Gastrocnemius medialis (tissue), 4 donors: ENCODE results near the gene KRTAP10-2. TPM values are rescaled to one million over a fixed set of nuclear protein-coding genes. Genes with fewer than 3 reads are reported as not detected.

Source experiments
- ATAC-seq, 2 donors: fragments of 150-250 bp; one replicate each; pipeline ENCODE4 v1.9.1; 2016
- DNase-seq, 2 donors: peaks; one replicate each; pipeline ENCODE4 v3.0.0-alpha.2; 2019
- H3K27ac ChIP-seq, 4 donors: fragments of 200-600 bp; sonication (generic); 1 replicate in 1 of 4; 2 replicates in 3 of 4; pipeline ENCODE4 v1.5.1; 2016 to 2018; ENCODE audit warnings: mild to moderate bottlenecking in 2 of 4, moderate library complexity in 1 of 4
- H3K27me3 ChIP-seq, 3 donors: fragments of 200-600 bp; sonication (generic) in 2 of 3; 1 replicate in 1 of 3; 2 replicates in 2 of 3; pipeline versions ENCODE4 v1.5.1 to v1.6.0; 2016 to 2019; ENCODE audit warnings: mild to moderate bottlenecking in 1 of 3, moderate library complexity in 1 of 3
- H3K36me3 ChIP-seq, 2 donors: fragments of 200-600 bp; sonication (generic) in 1 of 2; one replicate each; pipeline ENCODE4 v1.5.1; 2017 to 2018
- H3K4me1 ChIP-seq, 2 donors: fragments of 200-600 bp; sonication (generic) in 1 of 2; one replicate each; pipeline ENCODE4 v1.5.1; 2016 to 2017; ENCODE audit warnings: mild to moderate bottlenecking in 2 of 2
- H3K4me3 ChIP-seq, 4 donors: fragments of 200-600 bp; sonication (generic) in 3 of 4; 1 replicate in 1 of 4; 2 replicates in 3 of 4; pipeline ENCODE4 v1.5.1; 2016 to 2019; ENCODE audit warnings: mild to moderate bottlenecking in 2 of 4
- H3K9me3 ChIP-seq, 3 donors: fragments of 200-600 bp; sonication (generic) in 2 of 3; 1 replicate in 1 of 3; 2 replicates in 2 of 3; pipeline ENCODE4 v1.5.1; 2016 to 2019
- POLR2A ChIP-seq, 2 donors: fragments of 450-650 bp; IDR thresholded peaks; one replicate each; pipeline ENCODE4 v1.6.1; 2017; ENCODE audit warnings: antibody characterized with exemption in 2 of 2, mild to moderate bottlenecking in 2 of 2, moderate library complexity in 2 of 2
- in situ Hi-C, 4 donors: fragments of 200-750 bp; cut with MboI; loops; one replicate each; pipeline versions ENCODE4 v1.15.0 to v1.8.0; 2017; ENCODE audit warnings: low sequenced_read_pairs in 4 of 4
- intact Hi-C: fragments of 100-400 bp; cut with DNase I; formaldehyde crosslinking; loops from one replicate; pipeline ENCODE4 v1.15.1; 2023; ENCODE audit warnings: low total_unique reads
- total RNA-seq, 4 donors: library from RNA; depleted of rRNA; stranded (reverse); fragments of >200 nt; gene quantifications; one replicate each; pipeline versions ENCODE4 v1.1.0 to v1.2.3, GENCODE V29; 2016
- TF ChIP-seq, protein P1 (sequence below), 5 experiments: fragments of 450-650 bp in 3 of 5; fragments of 200-600 bp in 2 of 5; sonication (generic) in 2 of 5; IDR thresholded peaks in 4 of 5; conservative IDR thresholded peaks in 1 of 5; 1 replicate in 4 of 5; 2 replicates in 1 of 5; pipeline ENCODE4 v1.5.1; 2016 to 2019; ENCODE audit warnings: antibody characterized with exemption in 5 of 5, mild to moderate bottlenecking in 3 of 5, moderate library complexity in 3 of 5

KRTAP10-2 gene
- total RNA-seq, 4 donors from 2014 or later = not detected

DNA sequence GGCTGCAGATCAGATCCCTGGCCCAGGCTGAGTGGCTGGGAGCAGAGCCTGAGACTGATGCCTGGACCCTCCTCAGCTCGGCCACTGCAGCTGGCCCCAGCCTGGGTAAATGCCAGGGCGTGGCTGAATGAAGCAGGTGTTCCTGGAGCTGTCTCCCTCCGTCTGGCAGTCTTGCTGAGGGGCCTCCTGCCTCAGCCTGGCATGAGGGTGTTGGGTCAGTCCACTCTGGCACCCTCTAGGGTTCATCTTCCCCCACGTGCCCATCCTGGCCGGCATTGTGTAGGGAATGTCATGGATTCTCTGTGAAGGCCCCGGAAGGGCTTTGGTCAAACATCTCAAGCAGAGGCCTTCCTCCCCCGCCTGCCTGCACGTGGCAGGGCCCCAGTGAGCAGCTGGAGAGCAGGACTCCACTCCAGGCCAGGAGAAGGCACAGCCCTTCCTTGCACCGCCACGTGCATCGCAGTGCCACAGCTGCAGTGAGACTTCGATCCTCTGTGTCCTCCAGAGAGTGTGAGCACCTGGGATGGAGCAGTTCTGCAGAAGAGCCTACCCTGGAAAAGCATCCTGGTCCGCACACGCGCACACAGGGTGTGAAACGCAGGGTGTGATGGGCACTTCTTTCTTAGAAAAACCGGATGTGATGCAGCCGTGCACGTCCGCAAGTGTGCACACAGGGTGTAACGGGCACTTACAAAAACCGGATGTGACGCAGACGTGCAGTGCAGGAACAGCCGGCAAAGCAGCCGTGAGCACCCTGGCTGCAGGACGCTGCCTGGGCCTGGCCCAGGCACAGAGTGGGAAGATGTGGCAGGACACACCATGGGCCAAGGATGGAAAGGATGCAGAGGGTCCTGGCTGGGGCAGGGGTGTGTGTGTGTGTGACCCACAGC, 17.6 kb upstream of the KRTAP10-2 start:
- Histone ChIP-seq H3K27me3 (peaks cover 0 to 19% (median 2%) of the 10 kb centered on the region in 3 donors), H3K4me1 (no peaks in the 10 kb centered on the region), H3K4me3 (no peak overlapping the region), H3K36me3 (no peaks in the 10 kb centered on the region), H3K9me3 (peaks cover 0 to 7% (median 0%) of the 10 kb centered on the region in 3 donors), H3K27ac (no peak overlapping the region)
- in situ Hi-C loops (no loop called here), intact Hi-C loops (no loop called here)
- no peak for ATAC-seq
- DNase-seq = no peak
- no peak for TF ChIP-seq POLR2A (IDR thresholded peaks at IDR 0.05)
- TF ChIP-seq, protein P1, sequence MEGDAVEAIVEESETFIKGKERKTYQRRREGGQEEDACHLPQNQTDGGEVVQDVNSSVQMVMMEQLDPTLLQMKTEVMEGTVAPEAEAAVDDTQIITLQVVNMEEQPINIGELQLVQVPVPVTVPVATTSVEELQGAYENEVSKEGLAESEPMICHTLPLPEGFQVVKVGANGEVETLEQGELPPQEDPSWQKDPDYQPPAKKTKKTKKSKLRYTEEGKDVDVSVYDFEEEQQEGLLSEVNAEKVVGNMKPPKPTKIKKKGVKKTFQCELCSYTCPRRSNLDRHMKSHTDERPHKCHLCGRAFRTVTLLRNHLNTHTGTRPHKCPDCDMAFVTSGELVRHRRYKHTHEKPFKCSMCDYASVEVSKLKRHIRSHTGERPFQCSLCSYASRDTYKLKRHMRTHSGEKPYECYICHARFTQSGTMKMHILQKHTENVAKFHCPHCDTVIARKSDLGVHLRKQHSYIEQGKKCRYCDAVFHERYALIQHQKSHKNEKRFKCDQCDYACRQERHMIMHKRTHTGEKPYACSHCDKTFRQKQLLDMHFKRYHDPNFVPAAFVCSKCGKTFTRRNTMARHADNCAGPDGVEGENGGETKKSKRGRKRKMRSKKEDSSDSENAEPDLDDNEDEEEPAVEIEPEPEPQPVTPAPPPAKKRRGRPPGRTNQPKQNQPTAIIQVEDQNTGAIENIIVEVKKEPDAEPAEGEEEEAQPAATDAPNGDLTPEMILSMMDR (IDR thresholded peaks at IDR 0.05 in 4 of 5, conservative IDR thresholded peaks at IDR 0.05 in 1 of 5) = no peak

DNA sequence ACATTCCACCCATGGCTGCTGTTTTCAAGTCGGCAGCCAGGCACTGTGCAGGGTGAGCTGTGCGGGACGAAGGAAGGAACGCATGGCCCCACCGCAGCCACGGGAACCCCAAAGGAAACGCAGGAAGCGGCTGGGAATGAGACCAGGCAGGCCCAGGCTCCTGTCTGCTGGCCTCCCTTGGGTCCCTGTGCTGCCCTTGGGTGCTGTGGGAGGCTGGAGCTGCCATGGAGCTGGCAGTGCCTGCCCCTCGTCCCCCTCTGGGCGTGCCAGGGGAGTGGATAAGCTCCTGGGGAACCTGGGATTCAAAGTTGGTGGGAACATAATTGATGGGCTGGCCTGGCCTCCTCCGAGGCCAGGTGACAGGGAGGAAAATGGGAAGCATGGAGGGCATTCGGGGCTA, 17.0 kb upstream of the KRTAP10-2 start:
- Histone ChIP-seq H3K4me1 (no peaks in the 10 kb centered on the region), H3K27me3 (peaks cover 0 to 19% (median 1%) of the 10 kb centered on the region in 3 donors), H3K9me3 (peaks cover 0 to 7% (median 0%) of the 10 kb centered on the region in 3 donors), H3K4me3 (no peak overlapping the region), H3K36me3 (no peaks in the 10 kb centered on the region), H3K27ac (no peak overlapping the region)
- DNase-seq (no peak), ATAC-seq (no peak)
- intact Hi-C loops (no loop called here), in situ Hi-C loops (no loop called here)
- TF ChIP-seq, protein P1 (IDR thresholded peaks at IDR 0.05 in 4 of 5, conservative IDR thresholded peaks at IDR 0.05 in 1 of 5) = no peak
- TF ChIP-seq POLR2A (IDR thresholded peaks at IDR 0.05) = no peak

DNA sequence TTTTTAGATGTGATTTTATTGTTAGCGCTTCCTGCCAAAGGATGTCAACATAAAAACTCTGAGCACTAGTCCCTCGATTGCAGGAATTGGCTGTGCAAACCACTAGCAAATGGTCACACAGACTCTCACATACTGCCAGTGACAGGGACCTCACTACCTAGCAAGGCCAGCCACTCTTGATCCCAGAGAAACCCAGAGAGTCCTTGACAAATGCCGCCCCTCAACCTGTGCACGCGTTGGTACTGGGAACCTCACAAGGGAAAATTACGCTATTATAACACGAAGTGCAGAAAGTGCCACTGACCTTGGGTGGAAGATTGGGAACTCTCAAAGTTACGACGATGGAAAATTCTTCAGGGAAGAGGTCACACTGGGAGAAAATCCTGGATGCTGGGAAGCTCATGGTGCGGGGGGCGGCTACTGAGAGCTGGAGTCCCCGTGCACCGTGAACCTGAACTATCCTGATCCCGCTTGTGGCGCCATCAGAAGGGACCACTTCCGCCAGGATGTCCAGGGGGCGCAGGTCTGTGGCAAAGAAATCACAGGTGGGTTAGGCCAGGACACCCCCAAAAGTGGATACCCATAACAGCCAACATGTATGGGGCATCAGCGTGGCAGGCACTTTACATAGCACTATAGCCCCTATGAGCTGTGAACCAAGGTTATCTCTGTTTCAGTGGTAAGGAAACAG, 16.3 kb upstream of the KRTAP10-2 start:
- Histone ChIP-seq H3K27me3 (peaks cover 0 to 19% (median 0%) of the 10 kb centered on the region in 3 donors), H3K4me1 (no peaks in the 10 kb centered on the region), H3K4me3 (no peak overlapping the region), H3K36me3 (no peaks in the 10 kb centered on the region), H3K9me3 (peaks cover 0 to 7% (median 0%) of the 10 kb centered on the region in 3 donors), H3K27ac (no peak overlapping the region)
- no peak for ATAC-seq
- intact Hi-C loops = no loop called here
- TF ChIP-seq, protein P1 (IDR thresholded peaks at IDR 0.05 in 4 of 5, conservative IDR thresholded peaks at IDR 0.05 in 1 of 5) = no peak
- TF ChIP-seq POLR2A (IDR thresholded peaks at IDR 0.05) = no peak
- DNase-seq = no peak
- in situ Hi-C loops = no loop called here

DNA sequence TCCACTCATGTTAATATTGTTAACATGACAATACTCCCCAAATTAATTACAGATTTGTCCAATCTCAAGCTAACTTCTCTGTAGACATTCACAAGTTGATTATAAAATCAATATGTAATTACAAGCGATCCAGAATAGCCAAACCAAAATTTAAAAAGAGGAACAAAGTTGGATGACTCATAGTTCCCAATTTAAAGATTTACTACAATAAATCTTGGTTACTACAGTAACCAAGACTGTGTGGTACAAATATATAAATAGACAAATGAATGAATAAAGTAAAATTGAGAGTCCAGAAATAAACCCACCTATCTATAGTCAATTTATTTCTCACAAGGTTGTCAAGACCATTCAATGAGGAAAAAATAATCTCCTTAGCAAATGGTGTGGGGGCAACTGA, 15.1 kb upstream of the KRTAP10-2 start:
- intact Hi-C loops (no loop called here), in situ Hi-C loops (no loop called here)
- Histone ChIP-seq H3K27me3 (peaks cover 0 to 10% (median 0%) of the 10 kb centered on the region in 3 donors), H3K36me3 (no peaks in the 10 kb centered on the region), H3K9me3 (peaks cover 0 to 7% (median 0%) of the 10 kb centered on the region in 3 donors), H3K4me1 (no peaks in the 10 kb centered on the region), H3K27ac (no peak overlapping the region), H3K4me3 (no peak overlapping the region)
- ATAC-seq = no peak
- TF ChIP-seq, protein P1 (IDR thresholded peaks at IDR 0.05 in 4 of 5, conservative IDR thresholded peaks at IDR 0.05 in 1 of 5) = no peak
- TF ChIP-seq POLR2A (IDR thresholded peaks at IDR 0.05) = no peak
- no peak for DNase-seq
